Measurements from ENCODE around the gene CPE. TPM values are rescaled to one million over a fixed set of nuclear protein-coding genes. Genes with fewer than 3 reads are reported as not detected.
A peak's percentile ranks its signal among the peaks of the same experiment; 100 is the strongest.

The CPE gene
- total RNA-seq, 2 donors from 2014 or later = 395 to 458 TPM

DNA sequence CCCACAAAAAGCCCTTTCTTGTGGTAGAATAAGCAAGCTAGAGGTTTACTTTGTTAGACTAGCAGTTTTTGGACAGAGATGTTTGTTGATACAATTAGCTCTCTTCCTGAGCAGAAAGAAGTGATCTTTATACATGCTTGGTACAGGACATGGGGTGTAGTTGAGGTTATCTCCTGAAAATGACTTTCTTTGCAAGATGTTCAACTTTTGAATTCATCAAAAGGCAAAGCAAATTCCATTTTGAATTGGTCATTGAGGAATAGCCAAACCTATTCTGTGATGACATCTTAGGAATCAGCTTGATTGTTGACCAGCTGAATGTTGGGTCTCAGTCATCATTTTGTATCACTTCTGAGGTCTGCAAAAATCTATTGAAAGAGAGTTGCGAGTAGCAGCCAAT is 3.8 kb downstream of the CPE start:
- DNase-seq (ENCODE audit: low spot score) = no peak
- H3K27me3 ChIP-seq (replicated peaks; ENCODE audit: insufficient read depth) = no peaks in the 10 kb centered on the region
- TF ChIP-seq, protein P1, sequence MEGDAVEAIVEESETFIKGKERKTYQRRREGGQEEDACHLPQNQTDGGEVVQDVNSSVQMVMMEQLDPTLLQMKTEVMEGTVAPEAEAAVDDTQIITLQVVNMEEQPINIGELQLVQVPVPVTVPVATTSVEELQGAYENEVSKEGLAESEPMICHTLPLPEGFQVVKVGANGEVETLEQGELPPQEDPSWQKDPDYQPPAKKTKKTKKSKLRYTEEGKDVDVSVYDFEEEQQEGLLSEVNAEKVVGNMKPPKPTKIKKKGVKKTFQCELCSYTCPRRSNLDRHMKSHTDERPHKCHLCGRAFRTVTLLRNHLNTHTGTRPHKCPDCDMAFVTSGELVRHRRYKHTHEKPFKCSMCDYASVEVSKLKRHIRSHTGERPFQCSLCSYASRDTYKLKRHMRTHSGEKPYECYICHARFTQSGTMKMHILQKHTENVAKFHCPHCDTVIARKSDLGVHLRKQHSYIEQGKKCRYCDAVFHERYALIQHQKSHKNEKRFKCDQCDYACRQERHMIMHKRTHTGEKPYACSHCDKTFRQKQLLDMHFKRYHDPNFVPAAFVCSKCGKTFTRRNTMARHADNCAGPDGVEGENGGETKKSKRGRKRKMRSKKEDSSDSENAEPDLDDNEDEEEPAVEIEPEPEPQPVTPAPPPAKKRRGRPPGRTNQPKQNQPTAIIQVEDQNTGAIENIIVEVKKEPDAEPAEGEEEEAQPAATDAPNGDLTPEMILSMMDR (IDR thresholded peaks at IDR 0.05) = no peak
- H3K4me3 ChIP-seq = peak overlapping the region; percentile 50
- H3K4me1 ChIP-seq (ENCODE audit: control insufficient read depth in 1 of 2, low read depth in 2 of 2) = peaks cover 16 to 67% of the 10 kb centered on the region in 2 donors
- no peaks in the 10 kb centered on the region for H3K36me3 ChIP-seq
- H3K9me3 ChIP-seq = no peaks in the 10 kb centered on the region
- H3K27ac ChIP-seq = peak overlapping the region; percentile 59 to 83
- ATAC-seq (ENCODE audit: insufficient number of reproducible peaks, low FRiP score, low read depth) = no peak

- H3K9me3 ChIP-seq = no peaks in the 10 kb centered on the region
- H3K4me1 ChIP-seq (ENCODE audit: control insufficient read depth in 1 of 2, low read depth in 2 of 2) = peaks cover 16 to 66% of the 10 kb centered on the region in 2 donors
- H3K27me3 ChIP-seq (replicated peaks; ENCODE audit: insufficient read depth) = no peaks in the 10 kb centered on the region
- no peaks in the 10 kb centered on the region for H3K36me3 ChIP-seq
- TF ChIP-seq, protein P1 (IDR thresholded peaks at IDR 0.05) = no peak
- ATAC-seq (ENCODE audit: insufficient number of reproducible peaks, low FRiP score, low read depth) (no peak), DNase-seq (ENCODE audit: low spot score) (no peak)
- peak overlapping the region; percentile 59 to 83 for H3K27ac ChIP-seq
- H3K4me3 ChIP-seq = peak overlapping the region; percentile 50
Observed at GRCh38 chr4:165383591-165384073, 4.8 kb downstream of the CPE start.

DNA sequence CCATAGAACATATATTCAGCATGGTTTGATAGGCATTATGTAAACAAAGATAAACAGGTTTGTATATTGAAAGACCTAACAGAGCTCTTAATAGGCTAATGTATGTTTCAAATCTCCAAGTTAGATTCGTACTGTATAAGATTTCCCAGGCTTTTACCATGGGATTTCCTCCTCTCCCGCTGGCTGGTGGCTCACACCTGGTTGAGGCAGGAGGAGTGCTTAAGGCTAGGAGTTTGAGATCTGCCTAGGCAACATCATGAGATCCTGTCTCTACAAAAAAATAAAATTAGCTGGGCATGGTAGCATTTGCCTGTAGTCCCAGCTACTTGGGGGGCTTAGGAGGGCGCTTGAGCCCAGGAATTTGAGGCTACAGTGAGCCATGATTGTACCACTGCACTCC is 5.4 kb downstream of the CPE start:
- DNase-seq (ENCODE audit: low spot score) = no peak
- TF ChIP-seq, protein P1 (IDR thresholded peaks at IDR 0.05) = no peak
- no peaks in the 10 kb centered on the region for H3K9me3 ChIP-seq
- peak overlapping the region; percentile 50 for H3K4me3 ChIP-seq
- no peaks in the 10 kb centered on the region for H3K27me3 ChIP-seq (replicated peaks; ENCODE audit: insufficient read depth)
- H3K36me3 ChIP-seq = no peaks in the 10 kb centered on the region
- no peak for ATAC-seq (ENCODE audit: insufficient number of reproducible peaks, low FRiP score, low read depth)
- H3K4me1 ChIP-seq (ENCODE audit: control insufficient read depth in 1 of 2, low read depth in 2 of 2) = peaks cover 16 to 70% of the 10 kb centered on the region in 2 donors
- H3K27ac ChIP-seq = peak overlapping the region; percentile 59 to 83

DNA sequence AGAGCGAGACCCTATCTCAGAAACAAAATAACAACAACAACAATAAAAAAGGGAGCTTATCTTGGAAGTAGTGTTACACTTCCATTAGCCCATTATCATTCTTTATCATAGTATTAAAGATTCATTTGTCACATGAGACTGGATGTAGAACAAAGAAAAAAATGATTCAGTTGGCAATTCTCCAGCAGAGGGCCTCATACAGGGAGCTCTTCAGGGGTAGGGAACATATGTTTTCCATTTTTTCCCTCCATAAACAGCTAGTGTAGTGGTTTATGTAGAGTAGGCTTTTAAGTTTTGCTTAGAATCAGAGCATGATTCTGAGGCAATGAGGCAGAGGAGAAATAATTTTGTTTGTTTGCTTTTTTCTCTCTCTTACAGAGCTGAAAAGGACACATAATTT is 5.8 kb downstream of the CPE start:
- Histone ChIP-seq H3K27me3 (replicated peaks; ENCODE audit: insufficient read depth) (no peaks in the 10 kb centered on the region), H3K4me3 (no peak overlapping the region), H3K27ac (peak overlapping the region; percentile 59 to 83), H3K36me3 (no peaks in the 10 kb centered on the region), H3K9me3 (no peaks in the 10 kb centered on the region), H3K4me1 (ENCODE audit: control insufficient read depth in 1 of 2, low read depth in 2 of 2) (peaks cover 16 to 70% of the 10 kb centered on the region in 2 donors)
- no peak for DNase-seq (ENCODE audit: low spot score)
- TF ChIP-seq, protein P1 (IDR thresholded peaks at IDR 0.05) = no peak
- ATAC-seq (ENCODE audit: insufficient number of reproducible peaks, low FRiP score, low read depth) = no peak

DNA sequence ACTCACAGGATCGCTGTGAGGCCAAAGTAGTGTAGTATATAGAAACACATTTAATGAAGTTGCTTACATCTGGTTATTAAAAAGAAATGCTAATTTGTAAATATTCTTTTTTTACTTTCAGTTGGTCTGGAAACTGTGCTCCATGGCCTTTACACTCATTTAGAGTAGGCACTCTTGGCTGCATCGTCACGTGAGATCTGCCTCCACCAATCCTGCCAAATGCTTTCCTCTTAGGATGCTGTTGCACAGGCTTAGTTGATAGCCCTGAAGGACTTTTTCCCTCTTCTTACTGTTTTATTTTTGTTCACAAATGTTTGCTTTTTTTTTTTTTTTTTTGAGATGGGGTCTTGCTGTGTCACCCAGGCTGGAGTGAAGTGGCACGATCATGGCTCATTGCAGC is 6.3 kb downstream of the CPE start:
- no peaks in the 10 kb centered on the region for H3K27me3 ChIP-seq (replicated peaks; ENCODE audit: insufficient read depth)
- no peaks in the 10 kb centered on the region for H3K9me3 ChIP-seq
- TF ChIP-seq, protein P1 (IDR thresholded peaks at IDR 0.05) = no peak
- no peak for ATAC-seq (ENCODE audit: insufficient number of reproducible peaks, low FRiP score, low read depth)
- no peak for DNase-seq (ENCODE audit: low spot score)
- H3K27ac ChIP-seq = peak overlapping the region; percentile 20 to 83
- no peak overlapping the region for H3K4me3 ChIP-seq
- peaks cover 21 to 70% of the 10 kb centered on the region in 2 donors for H3K4me1 ChIP-seq (ENCODE audit: control insufficient read depth in 1 of 2, low read depth in 2 of 2)
- H3K36me3 ChIP-seq = no peaks in the 10 kb centered on the region
